B cell (primary cell): ENCODE data around the gene CDK4. TPM values are rescaled to one million over a fixed set of nuclear protein-coding genes. Genes with fewer than 3 reads are reported as not detected.

Source experiments
- ATAC-seq: fragments of 200-7000 bp; cut with Tn5 transposase; one replicate; pipeline ENCODE4 v1.10.0; 2021; ENCODE audit warnings: low read depth, mild to moderate bottlenecking, moderate number of reproducible peaks, moderate library complexity
- CTCF ChIA-PET: fragments of 350-600 bp; sonication (Branson Sonifier 250); formaldehyde crosslinking; loops from one replicate; lab custom pipeline; 2021; ENCODE audit warnings: antibody characterized with exemption, inconsistent platforms; lab: Charles Lee
- POLR2A ChIA-PET: fragments of 350-600 bp; sonication (Branson Sonifier 250); formaldehyde crosslinking; loops from one replicate; lab custom pipeline; 2021; ENCODE audit warnings: antibody characterized with exemption; lab: Charles Lee
- DNase-seq: peaks from one replicate; pipeline ENCODE4 v3.0.0; 2013
- H2AFZ ChIP-seq: 2 replicates; pipeline ENCODE4 v1.6.1; 2012; ENCODE audit warnings: mild to moderate bottlenecking, low read depth, low read length; ENCODE audit not compliant: insufficient read depth, poor library complexity, severe bottlenecking
- H3K27ac ChIP-seq, 2 donors: 1 replicate in 1 of 2; 2 replicates in 1 of 2; pipeline ENCODE4 v1.5.1; 2012 to 2013; ENCODE audit warnings: low read length in 2 of 2, mild to moderate bottlenecking in 2 of 2, moderate library complexity in 1 of 2
- H3K27me3 ChIP-seq, 4 experiments: fragments of 200-600 bp in 1 of 4; sonication (generic) in 1 of 4; replicated peaks in 1 of 4; 1 replicate in 2 of 4; 2 replicates in 2 of 4; pipeline versions ENCODE4 v1.6.1 to v1.7.0; 2013 to 2016; ENCODE audit warnings: low read length in 3 of 4, mild to moderate bottlenecking in 2 of 4, mixed read lengths in 1 of 4, moderate library complexity in 1 of 4; ENCODE audit not compliant: insufficient read depth in 4 of 4, control insufficient read depth in 3 of 4; ENCODE audit errors: control extremely low read depth in 1 of 4
- H3K36me3 ChIP-seq, 2 experiments: replicated peaks in 1 of 2; 1 replicate in 1 of 2; 2 replicates in 1 of 2; pipeline versions ENCODE4 v1.6.1 to v1.7.1; 2013; ENCODE audit warnings: low read length in 1 of 2; ENCODE audit not compliant: insufficient read depth in 2 of 2, control insufficient read depth in 1 of 2; ENCODE audit errors: control extremely low read depth in 1 of 2, extremely low read depth in 1 of 2
- H3K4me1 ChIP-seq, 2 donors: fragments of 200-600 bp in 1 of 2; sonication (generic) in 1 of 2; 1 replicate in 1 of 2; 2 replicates in 1 of 2; pipeline versions ENCODE4 v1.5.1 to v1.6.1; 2013 to 2017; ENCODE audit warnings: low read length in 2 of 2; ENCODE audit not compliant: control insufficient read depth in 2 of 2, insufficient read depth in 2 of 2
- H3K4me2 ChIP-seq: replicated peaks from 2 replicates; pipeline ENCODE3; 2012; ENCODE audit warnings: mild to moderate bottlenecking, low read depth, low read length; ENCODE audit not compliant: poor library complexity, severe bottlenecking
- H3K4me3 ChIP-seq, 5 experiments: fragments of 200-600 bp in 1 of 5; sonication (generic) in 1 of 5; 1 replicate in 3 of 5; 2 replicates in 2 of 5; pipeline versions ENCODE4 v1.5.1 to v1.7.0; 2011 to 2016; ENCODE audit warnings: low read length in 4 of 5, mild to moderate bottlenecking in 4 of 5, low read depth in 2 of 5, control low read depth in 1 of 5, moderate library complexity in 1 of 5; ENCODE audit not compliant: insufficient read depth in 1 of 5; ENCODE audit errors: control extremely low read depth in 1 of 5, extremely low read depth in 1 of 5
- H3K79me2 ChIP-seq: fragments of 200-600 bp; sonication (generic); one replicate; pipeline ENCODE4 v1.6.0; 2016; ENCODE audit warnings: low read length; ENCODE audit not compliant: control insufficient read depth, insufficient read depth
- H3K9ac ChIP-seq: fragments of 200-600 bp; sonication (generic); 2 replicates; pipeline ENCODE4 v1.6.1; 2017; ENCODE audit warnings: mild to moderate bottlenecking, low read length, moderate library complexity
- H3K9me3 ChIP-seq, 3 donors: one replicate each; pipeline versions ENCODE4 v1.6.1 to v1.7.1; 2013; ENCODE audit warnings: low read length in 2 of 3; ENCODE audit not compliant: control insufficient read depth in 2 of 3, insufficient read depth in 1 of 3; ENCODE audit errors: control extremely low read depth in 1 of 3
- H4K20me1 ChIP-seq: 2 replicates; pipeline ENCODE4 v1.6.0; 2012; ENCODE audit warnings: mild to moderate bottlenecking, low read length; ENCODE audit not compliant: insufficient read depth, control insufficient read depth, poor library complexity, severe bottlenecking
- H3K27ac Mint-ChIP-seq: one replicate; pipeline ENCODE4 v1.8.0; 2021; ENCODE audit warnings: mixed read lengths
- H3K27me3 Mint-ChIP-seq: one replicate; pipeline ENCODE4 v1.8.0; 2021; ENCODE audit warnings: mixed read lengths
- H3K4me1 Mint-ChIP-seq: one replicate; pipeline ENCODE4 v1.8.0; 2021; ENCODE audit warnings: mixed read lengths
- H3K4me3 Mint-ChIP-seq: one replicate; pipeline ENCODE4 v1.8.0; 2021; ENCODE audit warnings: mixed read lengths
- H3K9me3 Mint-ChIP-seq: one replicate; pipeline ENCODE4 v1.8.0; 2022; ENCODE audit warnings: mixed read lengths; ENCODE audit not compliant: insufficient read depth
- CTCF ChIP-seq: fragments of 200-600 bp; IDR thresholded peaks from one replicate; pipeline ENCODE4 v1.8.0; 2022; ENCODE audit warnings: antibody characterized with exemption, mild to moderate bottlenecking
- EZH2 ChIP-seq: IDR thresholded peaks from 2 replicates; pipeline ENCODE4 v1.6.1; 2012; ENCODE audit warnings: borderline replicate concordance, low read depth, mild to moderate bottlenecking, moderate library complexity, low read length; ENCODE audit not compliant: insufficient read depth, poor library complexity, severe bottlenecking
- WGBS: methylation state at CpG from one replicate; pipeline ENCODE4 v1.1.5; 2013; ENCODE audit warnings: missing lambda C conversion rate; ENCODE audit not compliant: insufficient coverage; 5-methylcytosine and 5-hydroxymethylcytosine counted together
- intact Hi-C: fragments of 100-400 bp; cut with micrococcal nuclease; formaldehyde crosslinking; loops from one replicate; pipeline ENCODE4 v1.10.0; 2022
- polyA plus RNA-seq: library from polyadenylated mRNA; depleted of rRNA; stranded (reverse); fragments of >200 nt; gene quantifications from 2 replicates; pipeline ENCODE4 v1.2.3, GENCODE V29; 2012
- total RNA-seq, 2 donors: library from RNA; stranded (reverse); fragments of 120-200 nt in 1 of 2; gene quantifications; 1 replicate in 1 of 2; 2 replicates in 1 of 2; pipeline versions ENCODE4 v1.2.3 to v1.2.4, GENCODE V29; 2013 to 2022

CDK4 gene
- total and polyA plus RNA-seq, 2 donors (not counting 1 experiment from before 2014, with no cell fraction given) = 34.8 to 44.6 TPM

- H3K9ac ChIP-seq = no peak overlapping the region
- DNase-seq (no peak), ATAC-seq (peak; percentile 18)
- H3K4me3 ChIP-seq = no peak overlapping the region
- no peak for TF ChIP-seq EZH2
- TF ChIP-seq CTCF = no peak
- no peaks in the 10 kb centered on the region for H3K27me3 Mint-ChIP-seq
- ChIA-PET POLR2A (interaction anchor here (0.6 kb wide), 1 partner anchor 1991 kb away, joined by 5 read pairs; no protein-coding TSS in a partner anchor), CTCF (no interaction called here)
- intact Hi-C loops = no loop called here
- H3K27ac Mint-ChIP-seq = peak overlapping the region; percentile 58
- no peak overlapping the region for H2AFZ ChIP-seq
- no peak overlapping the region for H3K4me3 Mint-ChIP-seq
- H3K27me3 ChIP-seq = no peaks in the 10 kb centered on the region
- H3K79me2 ChIP-seq = no peaks in the 10 kb centered on the region
- peaks cover 0 to 7% (median 0%) of the 10 kb centered on the region in 3 donors for H3K9me3 ChIP-seq
- H3K36me3 ChIP-seq = peaks cover 0 to 52% of the 10 kb centered on the region in 2 experiments
- peaks cover 16% of the 10 kb centered on the region for H3K4me1 Mint-ChIP-seq
- no peak overlapping the region for H3K27ac ChIP-seq
- 86% methylated on average over 3 of the region's 11 CpGs for WGBS
- peak overlapping the region; percentile 38 for H3K4me2 ChIP-seq
- no peaks in the 10 kb centered on the region for H3K9me3 Mint-ChIP-seq
- H4K20me1 ChIP-seq = peaks cover 7% of the 10 kb centered on the region
- H3K4me1 ChIP-seq = peaks cover 8 to 16% of the 10 kb centered on the region in 2 donors
These were observed 27.0 kb downstream of the CDK4 start for GRCh38 chr12:57724936-57725740.
